HTR-8/SVneo (cell line): ENCODE data around the gene ST8SIA1.
"Not testable (repeated sequence)": the region's sequence is repeated elsewhere in the genome, so short reads cannot be mapped to it uniquely, and the experiment has no call there.

Experiments used
- DNase-seq: peaks from one replicate; pipeline ENCODE4 v3.0.0; 2011; ENCODE audit warnings: low spot score, mixed read lengths; ENCODE audit not compliant: insufficient read length
- FAIRE-seq: peaks from 2 replicates; lab custom pipeline; 2011; peaks lifted over from hg19 to GRCh38; lab: Jason Lieb, UNC

ST8SIA1 gene

DNA sequence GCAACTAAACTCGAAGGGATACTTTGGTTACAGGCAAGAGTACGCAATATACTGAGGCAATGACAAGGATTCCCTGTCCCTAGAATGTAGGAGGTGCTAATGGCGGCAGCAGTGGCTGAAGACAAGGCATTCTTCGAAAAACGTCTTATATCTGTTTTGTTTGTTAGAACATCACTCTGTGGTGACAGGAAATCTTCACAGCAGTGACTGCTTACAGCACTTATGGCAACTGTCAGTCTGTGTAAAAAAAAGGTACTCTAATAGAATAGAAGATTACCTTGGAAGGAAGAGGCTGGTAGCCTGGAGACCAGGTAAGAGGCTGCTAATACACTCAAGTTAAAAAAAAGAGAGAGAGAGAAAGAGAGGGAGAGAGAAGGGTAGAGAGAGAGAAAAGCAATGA lies 131.7 kb downstream of the ST8SIA1 start:
- no peak for FAIRE-seq

DNA sequence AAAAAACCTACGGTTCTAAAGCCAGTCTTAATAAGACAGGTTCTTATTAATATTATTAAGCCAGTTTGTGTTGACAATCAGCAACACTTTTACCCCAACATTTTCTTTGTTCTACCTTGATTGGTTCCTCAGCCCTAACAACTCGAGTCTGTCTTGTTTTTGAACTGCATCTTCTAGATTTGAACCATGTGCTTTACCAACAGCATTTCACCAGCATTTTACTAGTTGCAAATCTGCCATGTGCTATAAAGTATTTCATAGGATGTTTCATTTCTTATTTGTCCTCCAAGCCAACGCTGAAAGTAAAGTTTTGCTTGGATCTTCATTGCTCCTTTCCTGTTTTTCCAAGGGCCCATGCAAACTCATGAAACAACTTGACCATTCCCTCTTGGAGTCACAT lies 133.4 kb downstream of the ST8SIA1 start:
- FAIRE-seq (no peak), DNase-seq (no peak)

More for the DNA sequence above, 131.7 kb downstream of the ST8SIA1 start:
- no peak for DNase-seq

DNA sequence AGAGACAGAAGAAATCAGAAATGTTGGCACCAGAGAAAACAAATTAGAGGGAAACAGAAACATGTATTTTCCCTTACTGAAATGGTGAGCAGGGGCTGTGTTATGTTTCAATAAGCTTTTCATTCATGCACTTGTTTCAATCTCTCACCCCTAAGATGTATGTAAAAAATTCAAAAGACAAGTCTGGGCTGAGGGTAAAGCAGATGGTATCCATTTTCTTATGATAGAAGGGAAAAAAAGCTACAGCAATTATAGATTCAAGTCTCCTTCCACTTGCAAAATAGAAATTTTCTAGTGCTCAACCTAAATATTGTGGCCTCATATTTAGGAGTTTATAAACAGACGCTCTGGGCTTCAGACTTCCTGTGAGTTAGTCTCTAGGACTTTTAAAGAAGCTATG lies 138.3 kb downstream of the ST8SIA1 start:
- no peak for FAIRE-seq

DNA sequence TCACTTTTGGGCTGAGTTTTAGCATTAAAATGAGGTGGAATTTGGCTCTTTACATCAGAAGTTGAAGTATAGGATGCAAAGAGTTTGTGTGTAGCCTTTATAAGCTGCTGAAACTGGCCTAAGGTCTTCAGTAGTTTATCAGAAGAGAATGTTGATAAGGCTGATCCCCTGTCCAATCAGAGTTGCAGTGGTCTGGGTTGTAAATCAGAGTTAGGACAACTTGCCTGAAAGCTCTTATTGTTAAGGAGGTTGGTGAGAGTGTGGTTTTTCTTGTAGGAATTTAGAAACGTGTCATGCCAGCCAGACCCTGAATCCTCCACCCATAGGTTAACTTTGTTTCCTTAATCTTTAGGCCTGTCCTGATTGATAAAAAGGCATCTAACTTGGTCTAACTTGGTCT lies 143.5 kb downstream of the ST8SIA1 start:
- DNase-seq (no peak), FAIRE-seq (no peak)

More for the DNA sequence above, 138.3 kb downstream of the ST8SIA1 start:
- DNase-seq, result no peak

DNA sequence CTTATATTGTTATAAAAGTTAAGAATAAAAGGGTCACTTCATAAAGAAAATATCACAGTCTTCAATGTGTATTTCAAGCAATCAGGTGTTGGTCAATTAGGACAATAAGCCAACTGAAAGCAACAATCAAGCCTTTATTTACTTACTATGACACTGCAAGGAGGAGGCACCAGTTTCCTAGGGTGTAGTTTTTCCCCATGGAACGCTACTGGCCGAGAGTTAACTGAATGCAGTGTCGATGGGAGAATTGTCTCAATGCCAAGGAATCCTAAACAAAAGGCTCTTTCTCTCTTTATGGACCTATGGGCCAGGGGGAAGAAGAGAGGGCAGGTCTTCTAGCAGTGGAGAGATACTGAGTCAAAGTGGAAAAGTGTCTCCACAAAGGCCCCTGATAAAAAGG lies 146.1 kb downstream of the ST8SIA1 start:
- FAIRE-seq (no peak), DNase-seq (no peak)

DNA sequence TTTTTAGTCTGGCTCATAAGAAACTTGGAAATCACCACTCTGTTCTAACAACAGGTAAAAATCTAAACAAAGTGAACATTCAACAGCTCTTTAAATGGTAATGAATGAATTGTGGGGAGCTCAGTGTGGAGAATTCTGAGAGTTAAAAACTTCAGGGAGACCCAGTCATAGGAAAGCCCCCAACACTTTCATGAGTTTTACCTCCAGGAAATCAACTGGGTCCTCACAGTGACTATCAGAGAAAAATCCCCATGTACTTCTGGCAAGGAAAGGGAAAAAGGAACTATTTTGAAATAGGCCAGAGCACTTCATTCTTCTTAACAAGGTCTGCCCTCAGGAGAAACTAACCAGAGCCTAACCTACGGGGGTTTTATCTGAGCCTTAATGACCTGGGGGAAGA lies 153.8 kb downstream of the ST8SIA1 start:
- FAIRE-seq (no peak), DNase-seq (no peak)

DNA sequence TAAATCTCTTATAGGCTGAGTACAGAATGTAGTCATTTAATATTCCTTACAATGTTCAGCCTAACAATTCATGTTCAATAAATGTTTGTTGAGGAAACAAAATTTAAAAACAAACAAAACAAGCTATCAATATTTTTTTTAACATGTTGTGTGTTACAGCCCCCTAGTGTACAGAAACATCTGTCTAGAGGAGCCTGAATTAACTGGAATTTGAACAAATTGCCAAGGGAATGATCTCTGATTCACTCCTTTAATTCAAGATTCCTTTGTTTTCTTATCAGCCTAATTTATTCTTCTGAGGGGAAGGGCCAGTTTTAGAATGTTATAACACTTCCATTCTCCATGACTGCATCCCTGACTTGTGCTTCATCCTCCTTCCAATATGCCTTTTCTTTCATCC lies 161.3 kb downstream of the ST8SIA1 start:
- FAIRE-seq (no peak), DNase-seq (no peak)

DNA sequence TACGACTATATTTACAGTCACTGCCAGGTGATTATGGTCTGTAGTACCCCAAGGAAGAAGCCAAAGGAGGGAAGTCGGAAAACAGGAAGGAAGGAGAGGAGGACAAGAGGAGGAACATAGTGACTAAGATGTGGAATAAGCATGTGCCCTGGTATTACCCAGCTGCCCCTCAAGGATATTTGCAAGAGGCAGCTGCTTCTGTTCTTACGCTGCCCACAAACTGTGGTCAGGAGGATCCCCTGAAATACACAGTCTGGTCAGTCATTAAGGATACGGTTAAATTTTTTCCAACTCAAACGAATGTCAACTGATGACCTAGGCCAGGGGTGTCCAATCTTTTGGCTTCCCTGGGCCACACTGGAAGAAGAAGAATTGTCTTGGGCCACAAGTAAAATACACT lies 162.0 kb downstream of the ST8SIA1 start:
- FAIRE-seq, result no peak

DNA sequence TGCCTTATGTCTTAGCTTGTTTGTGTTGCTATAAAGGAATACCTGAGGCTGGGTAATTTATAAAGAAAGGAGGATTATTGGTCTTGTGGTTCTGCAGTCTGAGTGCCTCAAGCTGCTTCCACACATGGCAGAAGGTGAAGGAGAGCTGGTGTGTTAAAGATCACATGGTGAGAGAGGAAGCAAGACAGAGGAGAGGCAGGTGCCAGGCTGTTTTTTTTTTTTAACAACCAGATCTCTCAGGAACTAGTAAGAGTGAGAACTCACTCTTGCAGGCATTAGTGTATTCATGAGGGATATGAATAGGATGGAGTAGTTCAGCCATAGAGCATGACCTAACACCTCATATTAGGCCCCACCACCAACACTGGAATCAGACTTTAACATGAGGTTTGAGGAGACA lies 165.1 kb downstream of the ST8SIA1 start:
- no peak for DNase-seq
- no peak for FAIRE-seq

More for the DNA sequence above, 162.0 kb downstream of the ST8SIA1 start:
- DNase-seq, result no peak

DNA sequence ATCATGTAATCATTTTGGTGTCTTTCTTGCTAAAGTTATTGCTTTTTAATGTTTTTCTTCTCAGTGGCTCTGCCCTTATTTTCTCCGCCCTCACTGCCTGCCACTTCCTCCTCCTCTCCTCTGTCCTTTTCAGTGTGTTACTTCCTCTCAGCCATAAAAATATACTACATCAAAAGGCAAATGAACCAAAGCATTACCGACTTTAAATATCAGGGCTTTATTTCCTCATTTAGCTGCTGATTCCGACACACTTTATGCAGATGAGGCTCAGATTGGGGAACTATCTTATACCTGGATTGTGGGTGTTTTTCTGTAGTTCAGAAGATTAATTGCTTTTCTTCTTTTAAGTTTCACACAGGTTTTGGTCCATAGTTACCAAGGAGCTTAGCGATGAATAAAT lies 170.4 kb downstream of the ST8SIA1 start:
- DNase-seq (no peak), FAIRE-seq (no peak)

DNA sequence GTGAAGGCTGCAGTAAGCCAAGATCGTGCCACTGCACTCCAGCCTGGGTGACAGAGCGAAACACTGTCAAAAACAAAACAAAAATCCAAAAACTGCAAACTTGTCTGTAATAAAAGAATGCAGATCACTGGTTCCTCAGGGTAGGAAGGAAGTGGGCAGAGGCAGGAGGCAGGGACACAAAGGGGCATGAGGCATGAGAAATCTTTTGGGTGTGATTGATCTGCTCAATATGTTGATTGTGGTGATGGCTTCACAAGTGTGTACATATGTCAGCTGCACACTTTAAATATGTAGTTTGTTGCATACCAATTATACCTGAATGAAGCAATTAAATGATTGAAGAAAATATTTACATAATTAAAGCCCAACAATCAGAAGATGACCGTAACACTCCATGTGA lies 170.9 kb downstream of the ST8SIA1 start:
- FAIRE-seq, result no peak
- DNase-seq, result no peak

DNA sequence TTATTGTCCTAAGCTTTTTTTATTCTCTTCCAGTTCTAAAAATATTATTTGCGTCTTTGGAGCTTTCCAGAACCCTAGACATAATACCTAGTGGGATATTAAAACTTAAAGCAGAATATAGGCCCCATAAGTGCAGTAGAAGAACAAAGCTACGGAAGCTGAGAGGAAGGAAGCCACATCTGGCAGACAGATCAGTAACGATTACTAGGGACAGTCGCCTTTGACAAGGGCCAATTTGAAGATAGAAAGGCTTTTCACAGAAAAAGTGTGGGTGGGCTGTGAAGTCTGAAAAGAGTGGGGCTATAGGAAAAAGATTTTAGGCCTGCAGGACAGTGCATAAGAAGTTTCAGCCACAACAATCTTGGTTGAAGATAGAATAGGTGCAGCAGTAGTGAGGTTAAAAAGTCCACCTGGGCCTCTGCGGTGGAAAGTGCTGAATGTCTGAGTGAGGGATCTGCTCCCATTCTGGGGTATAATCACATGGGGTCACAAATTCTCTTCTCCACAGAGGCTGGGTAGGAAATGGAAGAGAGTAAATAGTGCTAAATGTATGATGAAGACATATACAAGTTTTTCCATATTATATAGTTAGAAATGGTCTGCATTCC lies 174.0 kb downstream of the ST8SIA1 start:
- FAIRE-seq (no peak), DNase-seq (no peak)

DNA sequence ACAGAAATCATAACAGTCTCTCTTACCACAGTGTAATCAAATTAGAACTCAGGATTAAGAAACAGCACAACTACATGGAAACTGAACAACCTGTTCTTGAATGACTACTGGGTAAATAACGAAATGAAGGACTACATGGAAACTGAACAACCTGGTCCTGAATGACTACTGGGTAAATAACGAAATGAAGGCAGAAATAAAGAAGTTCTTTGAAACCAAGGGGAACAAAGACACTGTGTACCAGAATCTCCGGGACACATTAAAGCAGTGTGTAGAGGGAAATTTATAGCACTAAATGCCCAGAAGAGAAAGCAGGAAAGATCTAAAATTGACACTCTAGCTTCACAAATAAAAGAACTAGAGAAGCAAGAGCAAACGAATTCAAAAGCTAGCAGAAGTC lies 185.2 kb downstream of the ST8SIA1 start:
- not testable (repeated sequence) for FAIRE-seq, DNase-seq

DNA sequence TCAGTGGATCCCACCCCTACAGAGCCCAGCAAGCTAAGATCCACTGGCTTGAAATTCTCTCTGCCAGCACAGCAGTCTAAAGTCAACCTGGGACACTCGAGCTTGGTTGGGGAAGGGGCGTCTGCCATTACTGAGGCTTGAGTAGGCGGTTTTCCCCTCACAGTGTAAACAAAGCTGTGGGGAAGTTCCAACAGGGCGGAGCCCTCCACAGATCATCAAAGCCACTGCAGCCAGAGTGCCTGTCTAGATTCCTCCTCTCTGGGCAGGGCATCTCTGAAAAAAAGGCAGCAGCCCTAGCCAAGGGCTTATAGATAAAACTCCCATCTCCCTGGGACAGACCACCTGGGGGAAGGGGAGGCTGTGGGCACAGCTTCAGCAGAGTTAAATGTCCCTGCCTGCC lies 187.8 kb downstream of the ST8SIA1 start:
- FAIRE-seq, DNase-seq: not testable (repeated sequence)
